ENCODE measurements around the gene PTGDR. TPM values are rescaled to one million over a fixed set of nuclear protein-coding genes. Genes with fewer than 3 reads are reported as not detected.

Gene PTGDR
- polyA plus RNA-seq, 1 of the 3 experiments (the other 2 are of a cell fraction), result not detected

DNA sequence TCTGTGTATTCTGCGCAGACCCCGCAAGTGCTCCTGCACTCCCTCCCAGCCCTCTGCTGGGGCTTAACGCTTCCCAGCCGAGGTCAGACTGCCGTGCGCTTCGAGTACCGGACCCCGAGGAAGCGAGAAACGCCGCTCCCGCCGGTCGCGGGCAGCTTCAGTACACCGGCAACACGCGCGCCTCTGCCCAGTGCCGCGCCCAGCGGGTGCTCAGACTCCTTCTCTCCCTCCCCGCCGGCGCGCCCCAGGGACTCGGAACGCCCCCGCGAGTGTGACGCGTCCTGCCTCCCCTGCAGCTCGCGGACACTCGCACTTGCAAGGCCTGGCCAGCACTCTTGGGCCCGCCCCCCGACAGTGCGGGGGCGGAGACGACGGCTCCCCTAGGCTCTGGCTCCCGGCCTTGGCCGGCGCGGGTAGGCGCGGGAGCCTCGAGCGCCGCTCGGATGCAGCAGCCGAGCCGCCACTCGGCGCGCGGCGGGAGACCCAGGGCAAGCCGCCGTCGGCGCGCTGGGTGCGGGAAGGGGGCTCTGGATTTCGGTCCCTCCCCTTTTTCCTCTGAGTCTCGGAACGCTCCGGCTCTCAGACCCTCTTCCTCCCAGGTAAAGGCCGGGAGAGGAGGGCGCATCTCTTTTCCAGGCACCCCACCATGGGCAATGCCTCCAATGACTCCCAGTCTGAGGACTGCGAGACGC is 46.6 kb downstream of the PTGDR start, which contains the start of gene PTGER2:
TSS of gene PTGER2 (plus strand) at position 410 of the 692 bp plus-strand sequence. CDS start at position 647, 237 bp downstream.
- Histone ChIP-seq H3K79me2 (ENCODE audit: insufficient read depth) (no peaks in the 10 kb centered on the region), H3K9me3 (no peaks in the 10 kb centered on the region), H4K20me1 (ENCODE audit: insufficient read depth) (no peaks in the 10 kb centered on the region), H3F3A (replicated peaks; ENCODE audit: insufficient read depth) (no peaks in the 10 kb centered on the region), H3K4me3 (ENCODE audit: low read depth in 2 of 2, low read length in 1 of 2) (peak within 1 kb of the TSS; percentile 63 to 66), H3K27ac (ENCODE audit: low read depth in 2 of 2, low read length in 1 of 2) (peak within 1 kb of the TSS in 1 of 2 experiments; percentile 75; a peak in 1 of 4 replicates), H2AFZ (ENCODE audit: low read depth) (peak within 1 kb of the TSS; percentile 90; the same call in 1 of the 2 replicates), H3K9me2 (no peaks in the 10 kb centered on the region), H3K27me3 (ENCODE audit: insufficient read depth) (peaks cover 22% of the 10 kb centered on the region; the same call in 1 of the 2 replicates), H3K9ac (peak within 1 kb of the TSS; percentile 8; the same call in 1 of the 2 replicates), H3K4me1 (ENCODE audit: control insufficient read depth in 1 of 2, insufficient read depth in 2 of 2, low read depth in 1 of 2, low read length in 1 of 2) (peaks cover 0 to 21% of the 10 kb centered on the region in 2 experiments; a peak in 2 of 4 replicates), H3K36me3 (replicated peaks in 1 of 2; ENCODE audit: control insufficient read depth in 1 of 2, insufficient read depth in 2 of 2, low read length in 1 of 2) (no peaks in the 10 kb centered on the region), H3K4me2 (peak within 1 kb of the TSS; percentile 94)
- DNase-seq, result peak; percentile 85
- ChIA-PET POLR2A (interaction anchor here (1.2 to 1.5 kb wide), 2 partner anchors 110 to 238 kb away, joined by 5 read pairs; partner anchors contain the start of genes GPR137C and TXNDC16), CTCF (interaction anchor here (0.7 to 6.1 kb wide), 7 partner anchors 10 to 238 kb away, joined by 3 to 43 read pairs (median 4); partner anchors contain the start of genes GPR137C and TXNDC16)
- no peak for TF ChIP-seq FOXJ3 (CRISPR knock-in tag; IDR thresholded peaks at IDR 0.05)
- TF ChIP-seq NRF1 (IDR thresholded peaks at IDR 0.05; ENCODE audit: low read depth, low read length), result no peak
- TF ChIP-seq USF1 (IDR thresholded peaks at IDR 0.05; ENCODE audit: borderline replicate concordance, low read depth), result no peak
- TF ChIP-seq FOSL2 (IDR thresholded peaks at IDR 0.05; ENCODE audit: borderline replicate concordance, low read depth), result no peak
- TF ChIP-seq CTCF (IDR thresholded peaks at IDR 0.05), result no peak
- no peak for TF ChIP-seq TCF12 (IDR thresholded peaks at IDR 0.05)
- no peak for TF ChIP-seq RFX5 (IDR thresholded peaks at IDR 0.05; ENCODE audit: low read length)
- TF ChIP-seq MXI1 (IDR thresholded peaks at IDR 0.05; ENCODE audit: low read depth, low read length), result peak; percentile 43
- no peak for TF ChIP-seq GATA2 (CRISPR knock-in tag; IDR thresholded peaks at IDR 0.05)
- under 1% methylated on average over 21 of the region's 73 CpGs for WGBS (ENCODE audit: low lambda C conversion rate)

GRCh38 chr14:52314595-52315354 is 47.3 kb downstream of the PTGDR start:
- peak overlapping the region; percentile 94 for H3K4me2 ChIP-seq
- no peaks in the 10 kb centered on the region for H3K79me2 ChIP-seq (ENCODE audit: insufficient read depth)
- H3K36me3 ChIP-seq (replicated peaks in 1 of 2; ENCODE audit: control insufficient read depth in 1 of 2, insufficient read depth in 2 of 2, low read length in 1 of 2), result no peaks in the 10 kb centered on the region
- peak overlapping the region in 1 of 2 experiments; percentile 75; a peak in 1 of 4 replicates for H3K27ac ChIP-seq (ENCODE audit: low read depth in 2 of 2, low read length in 1 of 2)
- DNase-seq, result peak; percentile 73
- TF ChIP-seq FOXJ3 (CRISPR knock-in tag; IDR thresholded peaks at IDR 0.05) (no peak), MXI1 (IDR thresholded peaks at IDR 0.05; ENCODE audit: low read depth, low read length) (peak; percentile 57)
- H3K27me3 ChIP-seq (ENCODE audit: insufficient read depth), result peaks cover 22% of the 10 kb centered on the region; the same call in 1 of the 2 replicates
- CTCF ChIA-PET, result interaction anchor here (0.7 to 6.1 kb wide), 7 partner anchors 10 to 238 kb away, joined by 3 to 43 read pairs (median 4); partner anchors contain the start of genes GPR137C and TXNDC16
- H3F3A ChIP-seq (replicated peaks; ENCODE audit: insufficient read depth), result no peaks in the 10 kb centered on the region
- peaks cover 0 to 21% of the 10 kb centered on the region in 2 experiments; a peak in 2 of 4 replicates for H3K4me1 ChIP-seq (ENCODE audit: control insufficient read depth in 1 of 2, insufficient read depth in 2 of 2, low read depth in 1 of 2, low read length in 1 of 2)
- H3K9ac ChIP-seq, result peak overlapping the region; percentile 8; the same call in 1 of the 2 replicates
- H3K9me2 ChIP-seq, result no peaks in the 10 kb centered on the region
- H3K4me3 ChIP-seq (ENCODE audit: low read depth in 2 of 2, low read length in 1 of 2), result peak overlapping the region; percentile 63 to 66
- POLR2A ChIA-PET, result interaction anchor here (1.2 to 1.5 kb wide), 2 partner anchors 109 to 238 kb away, joined by 5 read pairs; partner anchors contain the start of genes GPR137C and TXNDC16
- H3K9me3 ChIP-seq, result no peaks in the 10 kb centered on the region
- WGBS (ENCODE audit: low lambda C conversion rate), result 17% methylated on average over 27 of the region's 63 CpGs
- H2AFZ ChIP-seq (ENCODE audit: low read depth), result peak overlapping the region; percentile 90; the same call in 1 of the 2 replicates
- H4K20me1 ChIP-seq (ENCODE audit: insufficient read depth), result no peaks in the 10 kb centered on the region

All from SK-N-SH (cell line).